ENCODE measurements around the gene USF1.
"Not testable (repeated sequence)": the region's sequence is repeated elsewhere in the genome, so short reads cannot be mapped to it uniquely, and the experiment has no call there.

Gene USF1

GRCh38 chr1:161021165-161021969 is 24.4 kb downstream of the USF1 start (continued):
- no peak for TF ChIP-seq CSDC2 (CRISPR knock-in tag; IDR thresholded peaks at IDR 0.05)
- no peak for TF ChIP-seq ZC3H10 (CRISPR knock-in tag; IDR thresholded peaks at IDR 0.05)
- TF ChIP-seq CREB5 (CRISPR knock-in tag; IDR thresholded peaks at IDR 0.05; ENCODE audit: low read depth), result no peak

- TF ChIP-seq CSRNP3 (CRISPR knock-in tag; IDR thresholded peaks at IDR 0.05) (no peak), ARNTL (CRISPR knock-in tag; IDR thresholded peaks at IDR 0.05; ENCODE audit: borderline replicate concordance, low read depth) (no peak), ZNF8 (CRISPR knock-in tag; IDR thresholded peaks at IDR 0.05) (no peak), OSR1 (CRISPR knock-in tag; IDR thresholded peaks at IDR 0.05) (no peak), ISL1 (CRISPR knock-in tag; IDR thresholded peaks at IDR 0.05) (no peak), CREB5 (CRISPR knock-in tag; IDR thresholded peaks at IDR 0.05; ENCODE audit: low read depth) (no peak), ZC3H10 (CRISPR knock-in tag; IDR thresholded peaks at IDR 0.05) (no peak), SNAI2 (CRISPR knock-in tag; IDR thresholded peaks at IDR 0.05) (no peak), BACH2 (CRISPR knock-in tag; IDR thresholded peaks at IDR 0.05; ENCODE audit: borderline replicate concordance) (no peak), RARB (CRISPR knock-in tag; IDR thresholded peaks at IDR 0.05) (no peak), ESRRG (CRISPR knock-in tag; IDR thresholded peaks at IDR 0.05) (no peak), GLIS3 (CRISPR knock-in tag; IDR thresholded peaks at IDR 0.05) (no peak), TCF4 (CRISPR knock-in tag; IDR thresholded peaks at IDR 0.05; ENCODE audit: borderline replicate concordance) (no peak), PPARA (CRISPR knock-in tag; IDR thresholded peaks at IDR 0.05; ENCODE audit: borderline replicate concordance) (no peak), ZNF70 (CRISPR knock-in tag; IDR thresholded peaks at IDR 0.05) (no peak), ZFP30 (CRISPR knock-in tag; IDR thresholded peaks at IDR 0.05) (no peak), ZFP3 (CRISPR knock-in tag; IDR thresholded peaks at IDR 0.05) (no peak), CSDC2 (CRISPR knock-in tag; IDR thresholded peaks at IDR 0.05) (no peak), ZNF565 (CRISPR knock-in tag; conservative IDR thresholded peaks at IDR 0.05; ENCODE audit: low read depth) (no peak)
- ATAC-seq, result peak; percentile 17; the same call in 2 of the 3 replicates
These were observed 25.1 kb downstream of the USF1 start, which contains the start of gene F11R for GRCh38 chr1:161020509-161021164. F11R (minus strand) TSS chr1:161021152; CDS start chr1:161021073, 79 bp downstream.

- no peak for ATAC-seq
- TF ChIP-seq CREB5 (CRISPR knock-in tag; IDR thresholded peaks at IDR 0.05; ENCODE audit: low read depth) (no peak), PPARA (CRISPR knock-in tag; IDR thresholded peaks at IDR 0.05; ENCODE audit: borderline replicate concordance) (no peak), TOX (CRISPR knock-in tag; IDR thresholded peaks at IDR 0.05; ENCODE audit: borderline replicate concordance) (no peak), BACH2 (CRISPR knock-in tag; IDR thresholded peaks at IDR 0.05; ENCODE audit: borderline replicate concordance) (no peak), GLIS3 (CRISPR knock-in tag; IDR thresholded peaks at IDR 0.05) (no peak), ISL1 (CRISPR knock-in tag; IDR thresholded peaks at IDR 0.05) (no peak), ZNF70 (CRISPR knock-in tag; IDR thresholded peaks at IDR 0.05) (no peak), PATZ1 (CRISPR knock-in tag; IDR thresholded peaks at IDR 0.05; ENCODE audit: borderline replicate concordance) (no peak), ESRRG (CRISPR knock-in tag; IDR thresholded peaks at IDR 0.05) (no peak), TSHZ2 (CRISPR knock-in tag; IDR thresholded peaks at IDR 0.05) (no peak), SNAI2 (CRISPR knock-in tag; IDR thresholded peaks at IDR 0.05) (no peak)
These were observed 25.9 kb downstream of the USF1 start for GRCh38 chr1:161019751-161020495.

- not testable (repeated sequence) for ATAC-seq
These were observed 26.6 kb downstream of the USF1 start for GRCh38 chr1:161019111-161019660.
